Stimulated activated CD4-positive, alpha-beta T cell treated with anti-CD3 and anti-CD28 coated beads, Interleukin-4, amount 100 ng/mL, for 1 hour (primary cell): ENCODE results near the gene UNC80.

Experiments used
- DNase-seq: peaks from one replicate; pipeline ENCODE4 v3.0.0-alpha.2; 2020

The UNC80 gene

DNA sequence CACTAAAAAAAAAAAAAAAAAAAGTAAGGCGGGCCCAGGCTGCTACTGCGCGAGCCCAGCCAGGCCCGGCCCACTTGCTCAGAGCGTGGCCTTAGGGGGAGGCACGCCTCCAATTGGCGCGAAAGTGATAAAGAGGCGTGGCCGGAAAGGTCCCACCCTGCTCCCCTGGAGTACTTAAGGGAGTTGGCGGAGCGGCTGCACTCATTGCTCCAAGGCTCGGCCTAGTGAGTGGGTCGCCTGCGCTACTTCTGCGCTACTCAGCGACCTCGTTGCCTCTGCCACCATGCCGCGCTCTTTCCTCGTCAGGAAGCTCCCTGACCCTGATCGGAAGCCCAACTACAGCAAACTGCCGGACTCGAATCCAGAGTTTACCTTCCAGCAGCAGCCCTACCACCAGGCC is 36.9 kb downstream of the UNC80 start:
- no peak for DNase-seq

DNA sequence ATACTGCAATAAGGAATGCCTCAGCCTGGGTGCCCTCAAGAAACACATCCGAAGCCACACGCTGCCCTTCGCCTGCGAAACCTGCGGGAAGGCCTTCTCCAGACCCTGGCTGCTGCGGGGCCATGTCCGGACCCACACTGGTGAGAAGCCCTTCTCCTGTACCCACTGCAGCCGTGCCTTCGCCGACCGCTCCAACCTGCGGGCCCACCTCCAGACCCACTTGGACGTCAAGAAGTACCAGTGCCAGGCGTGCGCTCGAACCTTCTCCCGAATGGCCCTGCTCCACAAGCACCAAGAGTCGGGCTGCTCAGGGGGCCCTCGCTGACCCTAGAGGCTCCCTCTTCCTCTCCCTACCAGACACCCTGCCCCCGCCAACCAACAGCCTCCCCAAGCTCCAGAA is 37.6 kb downstream of the UNC80 start:
- no peak for DNase-seq

DNA sequence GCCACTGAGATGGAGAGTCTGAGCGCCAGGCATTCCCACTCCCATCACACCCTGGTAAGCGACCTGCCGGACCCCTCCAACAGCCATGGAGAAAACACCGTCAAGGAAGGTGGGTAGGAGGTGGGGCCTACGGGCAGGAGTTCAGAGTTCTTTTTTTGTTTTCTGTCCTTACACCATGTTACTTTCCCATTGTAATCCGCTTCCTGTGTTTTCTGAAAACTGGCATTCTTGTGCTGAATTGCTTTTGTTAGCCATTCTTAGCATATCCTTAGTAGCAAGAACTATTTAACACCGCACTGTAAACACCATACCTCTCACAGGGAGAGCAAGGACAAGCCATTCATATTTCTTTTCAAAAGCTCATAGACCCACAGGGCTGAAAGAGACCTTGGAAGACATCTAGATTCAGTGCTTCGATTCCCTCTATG is 46.2 kb downstream of the UNC80 start:
- no peak for DNase-seq

DNA sequence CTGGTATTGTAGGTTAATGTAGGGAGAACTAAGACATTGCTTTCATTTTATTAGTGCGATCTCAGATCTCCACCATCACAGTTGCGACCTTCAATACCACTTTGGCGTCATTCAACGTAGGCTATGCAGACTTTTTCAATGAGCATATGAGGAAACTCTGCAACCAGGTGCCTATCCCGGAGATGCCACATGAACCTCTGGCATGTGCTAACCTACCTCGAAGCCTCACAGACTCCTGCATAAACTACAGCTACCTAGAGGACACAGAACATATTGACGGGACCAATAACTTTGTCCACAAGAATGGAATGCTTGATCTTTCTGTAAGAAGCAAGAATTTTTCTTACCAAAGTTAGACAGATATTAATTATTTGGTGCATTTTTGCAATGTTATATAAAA is 47.3 kb downstream of the UNC80 start:
- no peak for DNase-seq

DNA sequence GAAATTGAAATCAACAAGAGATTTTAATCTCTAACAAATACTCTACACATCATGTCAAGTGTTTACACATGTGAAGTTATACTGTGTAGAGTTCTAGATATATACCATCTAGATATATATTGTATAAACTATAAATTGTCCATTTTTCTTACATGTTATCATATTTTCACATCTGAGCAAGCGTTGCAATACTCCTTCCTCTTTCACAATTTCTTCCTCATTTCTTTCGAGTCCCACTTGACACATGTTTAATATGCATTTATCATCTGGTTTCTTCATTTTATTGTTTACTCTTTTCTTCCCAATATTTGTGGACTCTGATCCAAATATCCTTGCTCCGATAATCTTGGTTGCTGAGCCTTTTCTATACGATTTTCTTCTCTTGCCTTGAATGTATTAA is 50.2 kb downstream of the UNC80 start:
- no peak for DNase-seq

DNA sequence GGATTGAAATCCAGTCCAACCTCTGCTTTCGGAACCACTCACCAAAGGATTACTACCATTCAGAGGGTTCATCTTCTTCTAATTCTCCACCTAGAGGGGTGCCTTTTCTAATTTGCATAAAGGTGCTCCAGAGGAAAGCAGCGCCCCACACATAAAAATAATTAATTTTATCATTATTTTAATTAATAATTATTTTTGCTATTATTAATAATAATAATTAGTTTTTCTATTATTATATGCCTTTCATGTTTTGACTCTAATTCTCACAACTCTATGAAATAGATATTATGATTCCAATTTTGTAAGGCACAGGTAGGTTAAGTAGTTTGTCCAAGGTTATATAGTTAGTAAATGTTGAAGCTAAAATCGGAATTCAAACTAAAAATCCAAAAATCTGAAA is 51.9 kb downstream of the UNC80 start:
- DNase-seq, result no peak

DNA sequence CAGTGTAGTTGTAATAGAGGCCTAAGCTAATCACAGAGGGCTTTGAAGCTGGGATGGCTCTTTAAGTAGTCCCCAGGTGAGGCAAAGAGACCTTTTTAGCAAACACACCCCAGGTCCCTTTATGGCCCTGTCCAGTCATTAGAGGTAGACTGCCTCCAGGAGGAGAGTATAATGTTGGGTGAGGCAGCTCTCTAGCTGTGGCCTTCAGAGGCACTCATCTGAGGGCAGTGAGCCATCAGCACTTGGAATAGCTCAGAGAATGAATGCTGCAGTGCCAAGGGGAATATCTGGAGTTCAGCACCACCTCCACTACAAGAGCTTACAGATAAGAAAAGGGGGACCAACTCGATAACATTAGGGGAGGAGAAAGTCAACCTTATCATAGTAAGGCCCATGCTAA is 52.8 kb downstream of the UNC80 start:
- no peak for DNase-seq

GRCh38 chr2:209830722-209831465 is 59.3 kb downstream of the UNC80 start:
- DNase-seq, result no peak

DNA sequence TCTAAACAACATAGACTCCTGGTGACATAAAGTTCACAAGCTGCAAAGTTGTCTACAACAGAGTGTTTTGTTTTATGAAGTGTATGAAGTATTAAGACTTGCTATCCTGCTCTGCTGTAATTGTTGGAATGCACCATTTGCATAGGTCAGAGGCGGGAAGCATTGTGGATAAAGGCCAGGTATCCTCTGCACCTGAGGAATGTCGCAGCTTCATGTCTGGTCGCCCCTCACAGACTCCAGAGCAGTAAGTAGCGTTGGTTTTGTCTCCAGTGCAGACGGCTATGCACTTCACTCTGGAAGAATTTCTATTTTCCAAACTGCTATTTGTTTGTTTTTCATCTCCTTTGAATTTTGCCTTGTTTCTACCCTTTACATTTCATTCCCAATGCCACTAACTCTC is 63.1 kb downstream of the UNC80 start:
- DNase-seq, result no peak

GRCh38 chr2:209840434-209840833 is 68.8 kb downstream of the UNC80 start:
- no peak for DNase-seq

GRCh38 chr2:209845666-209846065 is 74.0 kb downstream of the UNC80 start:
- DNase-seq, result no peak

- no peak for DNase-seq
These were observed 93.2 kb downstream of the UNC80 start for GRCh38 chr2:209864716-209865295.

- DNase-seq, result no peak
These were observed 96.8 kb downstream of the UNC80 start for GRCh38 chr2:209868271-209868994.

DNA sequence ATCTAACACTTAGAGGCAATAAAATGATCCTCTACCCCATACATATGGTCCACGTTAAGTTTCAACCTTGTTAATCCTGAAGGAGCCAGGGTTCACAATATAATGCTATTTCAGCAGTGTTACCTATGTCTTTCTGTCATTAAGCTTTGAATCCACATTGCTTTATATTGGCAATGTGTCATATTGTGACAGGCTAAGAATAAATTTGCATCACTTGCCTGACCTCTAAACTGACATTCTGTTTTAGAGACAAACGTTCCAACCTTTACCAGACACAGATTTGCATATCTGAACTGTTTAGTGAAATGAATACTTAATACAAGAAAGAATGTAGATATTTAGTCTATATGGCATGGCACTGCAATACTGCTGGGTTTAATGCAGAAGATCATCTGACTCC is 98.4 kb downstream of the UNC80 start:
- no peak for DNase-seq

DNA sequence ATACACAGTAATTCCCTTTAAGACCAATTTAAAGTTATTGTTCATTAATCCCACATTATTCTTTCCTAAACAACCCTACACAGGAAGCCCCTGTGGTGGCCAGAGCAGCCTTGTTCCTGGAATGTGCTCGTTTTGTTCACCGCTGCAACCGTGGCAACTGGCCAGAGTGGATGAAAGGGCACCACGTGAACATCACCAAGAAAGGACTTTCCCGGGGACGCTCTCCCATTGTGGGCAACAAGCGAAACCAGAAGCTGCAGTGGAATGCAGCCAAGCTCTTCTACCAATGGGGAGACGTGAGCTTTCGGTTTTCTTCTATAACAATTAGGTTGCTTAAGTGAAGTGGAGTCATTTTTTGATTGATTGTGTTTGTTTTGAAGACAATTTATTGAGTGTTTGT is 101.0 kb downstream of the UNC80 start:
- DNase-seq, result no peak

DNA sequence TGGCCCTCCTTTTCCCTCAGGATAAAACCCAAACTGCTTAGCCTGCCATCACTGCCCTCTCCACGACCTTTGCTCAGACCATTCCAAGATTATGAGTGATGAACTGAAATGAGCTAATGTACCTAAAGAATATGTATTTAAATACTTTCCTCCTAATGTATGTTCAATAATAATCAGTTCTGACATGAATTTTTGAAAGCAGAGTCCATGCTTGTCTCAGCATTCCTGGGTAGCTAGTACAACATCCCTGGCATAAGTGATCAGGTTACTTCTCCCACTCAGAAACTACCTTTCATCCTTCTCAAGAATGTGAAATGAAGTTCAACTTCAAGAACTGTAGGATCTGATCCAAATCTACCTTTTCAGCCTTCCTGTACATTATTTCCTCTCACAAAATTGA is 103.6 kb downstream of the UNC80 start:
- DNase-seq, result no peak

DNA sequence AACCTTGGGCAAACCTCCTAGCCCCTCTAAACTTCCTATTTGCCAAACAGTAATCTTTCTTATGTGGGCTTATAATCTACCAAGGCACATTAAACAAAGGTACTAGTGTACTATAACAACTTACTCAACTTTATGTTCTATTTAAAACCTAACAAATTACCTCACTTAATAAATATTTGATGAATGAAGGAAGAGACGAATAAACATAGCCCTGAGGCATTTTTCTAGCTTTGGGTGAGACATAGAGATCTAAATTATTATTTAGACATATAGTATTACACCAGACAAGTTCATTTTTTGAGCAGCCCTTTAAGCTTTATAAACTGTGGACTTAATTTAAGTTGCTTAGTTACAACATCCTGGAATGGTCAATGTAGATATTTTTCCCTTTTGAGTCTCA is 104.6 kb downstream of the UNC80 start:
- no peak for DNase-seq

DNA sequence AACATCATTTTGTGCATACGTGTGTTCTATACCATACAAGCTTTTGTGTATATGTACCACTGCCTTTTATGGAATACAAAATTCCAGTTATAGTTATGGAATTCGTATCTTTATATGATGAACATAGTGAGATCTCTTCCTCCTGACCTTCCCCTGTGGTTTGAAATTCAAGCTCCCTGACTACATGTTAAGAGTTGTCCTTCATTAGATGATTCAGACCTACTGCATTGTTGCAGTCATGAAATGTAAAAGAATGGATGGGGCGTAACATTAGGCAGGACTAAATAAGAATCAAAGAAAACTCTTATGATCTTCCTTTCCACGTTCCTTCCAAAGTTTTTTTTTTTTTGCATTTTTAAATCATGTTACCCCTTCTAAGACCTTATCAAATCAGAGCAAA is 107.1 kb downstream of the UNC80 start:
- no peak for DNase-seq

- DNase-seq, result no peak
These were observed 129.0 kb downstream of the UNC80 start for GRCh38 chr2:209900638-209901037.

DNA sequence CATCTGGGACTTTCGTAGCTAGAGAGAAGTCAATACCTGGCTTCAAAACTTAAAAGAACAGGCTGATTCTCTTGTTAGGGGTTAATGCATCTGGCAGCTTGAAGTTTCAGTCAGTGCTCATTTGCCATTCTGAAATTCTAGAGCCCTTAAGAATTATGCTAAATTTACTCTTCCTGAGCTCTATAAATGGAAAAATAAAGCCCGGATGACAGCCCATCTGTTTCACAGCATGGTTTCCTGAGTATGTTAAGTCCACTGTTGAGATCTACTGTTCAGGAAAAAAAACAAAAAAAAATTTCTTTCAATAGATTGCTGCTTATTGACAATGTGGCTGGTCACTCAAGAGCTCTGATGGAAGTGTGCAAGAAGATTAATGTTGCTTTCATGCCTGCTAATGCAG is 129.5 kb downstream of the UNC80 start:
- DNase-seq, result no peak

DNA sequence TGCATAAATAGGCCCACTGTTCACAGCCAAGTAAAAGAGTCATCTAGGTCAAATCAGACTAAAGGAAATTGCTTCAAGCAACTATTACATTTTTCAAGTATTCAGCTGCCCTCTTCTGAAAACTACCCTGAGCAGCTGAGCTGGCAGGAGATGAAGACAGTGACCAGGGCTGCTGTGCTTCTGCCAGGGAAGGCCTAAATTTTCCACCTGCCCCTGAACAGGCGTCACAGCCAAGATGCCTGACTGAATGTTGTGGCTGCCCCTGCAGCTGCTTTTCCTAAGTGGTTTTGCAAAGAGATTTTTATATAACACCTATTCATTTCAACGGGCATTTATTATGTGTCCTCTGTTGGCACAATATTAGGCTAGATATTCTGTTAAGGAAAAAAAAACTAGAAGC is 134.1 kb downstream of the UNC80 start:
- DNase-seq, result no peak

- DNase-seq, result no peak
These were observed 136.1 kb downstream of the UNC80 start for GRCh38 chr2:209907746-209908145.

GRCh38 chr2:209908511-209908910 is 136.9 kb downstream of the UNC80 start:
- no peak for DNase-seq

DNA sequence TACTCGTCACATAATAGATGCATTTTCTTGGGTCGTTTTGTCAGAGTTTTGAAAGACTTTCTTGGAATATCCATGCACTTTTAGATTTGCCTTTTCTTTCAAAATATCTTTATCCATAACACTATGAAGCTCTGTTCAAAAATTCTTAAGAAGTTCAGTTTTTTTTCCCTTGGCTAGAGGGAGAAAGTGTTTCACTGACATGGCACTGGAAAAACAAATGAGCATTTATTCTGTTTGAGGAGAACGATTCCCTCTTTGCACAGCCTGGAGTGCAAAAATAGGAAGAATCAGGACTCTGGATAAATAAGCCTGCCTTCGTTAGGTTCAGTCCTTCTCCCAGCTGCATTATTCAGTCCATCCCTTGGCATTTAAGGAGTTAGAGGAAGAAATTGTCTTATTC is 139.9 kb downstream of the UNC80 start:
- DNase-seq, result no peak
